ENCODE data around the gene ORC6. TPM values are rescaled to one million over a fixed set of nuclear protein-coding genes. Genes with fewer than 3 reads are reported as not detected.

Gene ORC6
- total and polyA plus RNA-seq, 9 of the 15 experiments (the other 6 are each of a cell fraction or from before 2014, with no cell fraction given) = 18.7 to 71.4 (median 47.0) TPM

DNA sequence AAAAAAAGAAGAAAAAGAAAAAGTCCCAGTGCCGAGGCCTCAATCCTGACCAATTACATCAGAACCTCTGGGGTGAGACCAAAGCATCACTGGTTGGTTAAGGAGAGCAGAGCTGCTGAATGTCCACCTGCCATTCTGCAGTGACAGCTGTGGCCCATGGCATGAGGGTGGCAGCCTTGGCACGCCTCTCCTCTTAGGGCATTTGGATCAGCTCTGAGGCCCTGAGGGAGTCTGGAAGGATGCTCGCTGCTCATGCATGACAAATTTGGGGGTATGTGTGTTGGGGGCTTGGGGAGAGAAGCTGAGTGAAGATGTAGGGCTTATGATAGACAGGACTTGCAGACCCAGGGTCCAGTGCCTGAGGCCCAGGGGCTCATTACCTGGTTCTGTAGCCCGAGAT lies 32.4 kb downstream of the ORC6 start (continued):
- TF ChIP-seq, protein P1, sequence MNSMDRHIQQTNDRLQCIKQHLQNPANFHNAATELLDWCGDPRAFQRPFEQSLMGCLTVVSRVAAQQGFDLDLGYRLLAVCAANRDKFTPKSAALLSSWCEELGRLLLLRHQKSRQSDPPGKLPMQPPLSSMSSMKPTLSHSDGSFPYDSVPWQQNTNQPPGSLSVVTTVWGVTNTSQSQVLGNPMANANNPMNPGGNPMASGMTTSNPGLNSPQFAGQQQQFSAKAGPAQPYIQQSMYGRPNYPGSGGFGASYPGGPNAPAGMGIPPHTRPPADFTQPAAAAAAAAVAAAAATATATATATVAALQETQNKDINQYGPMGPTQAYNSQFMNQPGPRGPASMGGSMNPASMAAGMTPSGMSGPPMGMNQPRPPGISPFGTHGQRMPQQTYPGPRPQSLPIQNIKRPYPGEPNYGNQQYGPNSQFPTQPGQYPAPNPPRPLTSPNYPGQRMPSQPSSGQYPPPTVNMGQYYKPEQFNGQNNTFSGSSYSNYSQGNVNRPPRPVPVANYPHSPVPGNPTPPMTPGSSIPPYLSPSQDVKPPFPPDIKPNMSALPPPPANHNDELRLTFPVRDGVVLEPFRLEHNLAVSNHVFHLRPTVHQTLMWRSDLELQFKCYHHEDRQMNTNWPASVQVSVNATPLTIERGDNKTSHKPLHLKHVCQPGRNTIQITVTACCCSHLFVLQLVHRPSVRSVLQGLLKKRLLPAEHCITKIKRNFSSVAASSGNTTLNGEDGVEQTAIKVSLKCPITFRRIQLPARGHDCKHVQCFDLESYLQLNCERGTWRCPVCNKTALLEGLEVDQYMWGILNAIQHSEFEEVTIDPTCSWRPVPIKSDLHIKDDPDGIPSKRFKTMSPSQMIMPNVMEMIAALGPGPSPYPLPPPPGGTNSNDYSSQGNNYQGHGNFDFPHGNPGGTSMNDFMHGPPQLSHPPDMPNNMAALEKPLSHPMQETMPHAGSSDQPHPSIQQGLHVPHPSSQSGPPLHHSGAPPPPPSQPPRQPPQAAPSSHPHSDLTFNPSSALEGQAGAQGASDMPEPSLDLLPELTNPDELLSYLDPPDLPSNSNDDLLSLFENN (IDR thresholded peaks at IDR 0.05; ENCODE audit: low read depth in 2 of 2, low read length in 2 of 2) = no peak
- no peak for TF ChIP-seq HIVEP1 (CRISPR knock-in tag; IDR thresholded peaks at IDR 0.05)

DNA sequence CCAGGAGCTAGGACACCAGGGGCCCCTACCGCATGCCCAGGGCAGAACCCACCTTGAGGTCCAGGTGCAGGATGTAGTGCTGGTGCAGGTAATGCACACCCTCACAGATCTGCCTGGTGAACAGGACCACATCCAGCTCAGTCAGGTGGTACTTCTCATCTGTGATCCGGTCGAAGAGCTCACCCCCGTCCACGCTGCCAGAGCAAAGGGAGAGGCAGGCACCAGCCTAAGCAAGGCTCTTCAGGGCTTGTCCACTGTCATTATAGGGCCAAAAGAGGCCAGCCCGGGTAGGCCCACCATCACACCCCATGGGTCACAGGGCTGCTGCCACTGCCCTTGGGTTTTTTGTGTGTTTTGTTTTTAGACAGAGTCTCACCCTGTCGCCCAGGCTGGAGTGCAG lies 37.7 kb downstream of the ORC6 start:
- Histone ChIP-seq H4K20me1 (replicated peaks; ENCODE audit: control insufficient read depth, insufficient read depth, low read length) (no peaks in the 10 kb centered on the region), H3K4me2 (ENCODE audit: insufficient read depth, low read length) (no peak overlapping the region), H3K79me2 (ENCODE audit: control insufficient read depth, insufficient read depth, low read length) (no peaks in the 10 kb centered on the region), H3K9me3 (replicated peaks; ENCODE audit: control insufficient read depth, insufficient read depth, low read depth, low read length) (peaks cover 2% of the 10 kb centered on the region; the same call in 1 of the 2 replicates), H3K27me3 (ENCODE audit: control insufficient read depth in 2 of 2, insufficient read depth in 2 of 2, low read length in 2 of 2) (no peaks in the 10 kb centered on the region), H3K36me3 (ENCODE audit: control insufficient read depth, insufficient read depth, low read length) (no peaks in the 10 kb centered on the region; the same call in 2 of the 3 replicates), H3K4me1 (replicated peaks in 1 of 2; ENCODE audit: control insufficient read depth in 2 of 2, insufficient read depth in 2 of 2, low read length in 2 of 2) (peaks cover 0 to 2% of the 10 kb centered on the region in 2 experiments; a peak in 1 of 5 replicates), H2AFZ (ENCODE audit: low read depth, low read length) (no peak overlapping the region), H3K4me3 (no peak overlapping the region), H3K9me1 (ENCODE audit: control insufficient read depth, insufficient read depth, low read length) (no peaks in the 10 kb centered on the region), H3K9ac (ENCODE audit: insufficient read depth in 1 of 2, low read depth in 2 of 2, low read length in 2 of 2) (no peak overlapping the region), H3K27ac (ENCODE audit: extremely low read depth, low read depth, low read length) (no peak overlapping the region)
- in situ Hi-C loops (cut with MboI) (no loop called here), intact Hi-C loops (cut with micrococcal nuclease) (no loop called here)
- BruUV-seq (replicated peaks) = no TSS peak
- DNase-seq (ENCODE audit: extremely low read depth in 1 of 4, low spot score in 3 of 4) = no peak
- 77% methylated on average over 7 of the region's 7 CpGs for WGBS (ENCODE audit: insufficient coverage, low coverage, missing lambda C conversion rate)
- ATAC-seq = no peak
- TF ChIP-seq MAFG (tag; conservative IDR thresholded peaks at IDR 0.05) (no peak), ZKSCAN8 (CRISPR knock-in tag; IDR thresholded peaks at IDR 0.05) (no peak)
- FAIRE-seq = no peak
- CTCF ChIA-PET (ENCODE audit: low intra/inter-chr PET ratio) = no interaction called here
- POLR2A ChIA-PET = interaction anchor here (1.4 kb wide), 1 partner anchor 10 kb away, joined by 4 read pairs; no protein-coding TSS in a partner anchor
